A673 (cell line): ENCODE results near the gene HMHB1. TPM values are rescaled to one million over a fixed set of nuclear protein-coding genes. Genes with fewer than 3 reads are reported as not detected.
A peak's percentile ranks its signal among the peaks of the same experiment; 100 is the strongest.

Experiments used
- BruUV-seq: library from RNA; stranded (reverse); fragments of 400-500 nt; replicated peaks from 2 replicates; lab custom pipeline; 2021; lab: Mats Ljungman, UMichigan
- CTCF ChIA-PET: fragments of 300-600 bp; sonication (Branson Sonifier 250); formaldehyde crosslinking; loops from one replicate; lab custom pipeline; 2022; ENCODE audit warnings: antibody characterized with exemption; lab: Charles Lee
- POLR2A ChIA-PET: fragments of 300-600 bp; sonication (Branson Sonifier 250); formaldehyde crosslinking; loops from one replicate; lab custom pipeline; 2022; ENCODE audit warnings: antibody characterized with exemption; ENCODE audit not compliant: low non-redundant PET; lab: Charles Lee
- DNase-seq: peaks from one replicate; pipeline ENCODE4 v3.0.0-alpha.2; 2015; ENCODE audit warnings: low spot score
- H3K27ac ChIP-seq: fragments of 200-600 bp; sonication (generic); 2 replicates; pipeline ENCODE4 v1.5.1; 2016; ENCODE audit warnings: mixed run types, low read depth, mild to moderate bottlenecking, mixed read lengths, antibody characterized with exemption, low read length; ENCODE audit not compliant: poor library complexity, severe bottlenecking
- H3K27me3 ChIP-seq: fragments of 200-600 bp; sonication (generic); replicated peaks from 2 replicates; pipeline ENCODE4 v1.6.1; 2017; ENCODE audit warnings: mixed run types, low read depth, mild to moderate bottlenecking, mixed read lengths, antibody characterized with exemption, low read length; ENCODE audit not compliant: insufficient read depth, poor library complexity
- H3K36me3 ChIP-seq: fragments of 200-600 bp; sonication (generic); 2 replicates; pipeline ENCODE4 v1.6.1; 2016; ENCODE audit warnings: mixed run types, mild to moderate bottlenecking, mixed read lengths, antibody characterized with exemption, low read length; ENCODE audit not compliant: insufficient read depth, poor library complexity, severe bottlenecking
- H3K4me1 ChIP-seq: fragments of 200-600 bp; sonication (generic); 2 replicates; pipeline ENCODE4 v1.6.1; 2017; ENCODE audit warnings: mixed run types, mild to moderate bottlenecking, mixed read lengths, antibody characterized with exemption, low read length; ENCODE audit not compliant: insufficient read depth, poor library complexity, severe bottlenecking
- H3K4me3 ChIP-seq: fragments of 200-600 bp; sonication (generic); 2 replicates; pipeline ENCODE4 v1.5.1; 2016; ENCODE audit warnings: low read depth, mixed run types, mild to moderate bottlenecking, mixed read lengths, low read length; ENCODE audit not compliant: poor library complexity, severe bottlenecking
- H3K9me3 ChIP-seq: fragments of 200-600 bp; sonication (generic); 2 replicates; pipeline ENCODE4 v1.6.1; 2016; ENCODE audit warnings: mixed run types, low read depth, mild to moderate bottlenecking, mixed read lengths, antibody characterized with exemption, low read length; ENCODE audit not compliant: poor library complexity, severe bottlenecking
- CTCF ChIP-seq: fragments of 300-800, 200-600 bp; sonication (generic); conservative IDR thresholded peaks from 2 replicates; pipeline ENCODE4 v1.5.1; 2017; ENCODE audit warnings: low read depth, mild to moderate bottlenecking, antibody characterized with exemption, low read length, moderate library complexity, mixed read lengths
- EZH2 ChIP-seq: fragments of 200-600 bp; sonication (generic); IDR thresholded peaks from 2 replicates; pipeline ENCODE4 v1.6.1; 2017; ENCODE audit warnings: borderline replicate concordance, low read depth, mild to moderate bottlenecking, mixed read lengths, antibody characterized with exemption, low read length; ENCODE audit not compliant: poor library complexity, severe bottlenecking
- intact Hi-C: fragments of 100-400 bp; cut with micrococcal nuclease; formaldehyde crosslinking; loops from one replicate; pipeline ENCODE4 v1.10.0; 2022; ENCODE audit not compliant: unreplicated experiment
- total RNA-seq: library from RNA; stranded (reverse); gene quantifications from 2 replicates; pipeline ENCODE4 v1.2.3, GENCODE V29; 2021

Gene HMHB1
- total RNA-seq, 1 experiment from 2014 or later, result not detected

- TF ChIP-seq EZH2, result no peak
- TF ChIP-seq CTCF, result no peak
- Histone ChIP-seq H3K36me3 (no peaks in the 10 kb centered on the region), H3K9me3 (no peaks in the 10 kb centered on the region), H3K27ac (no peak overlapping the region), H3K4me3 (no peak overlapping the region), H3K4me1 (no peaks in the 10 kb centered on the region), H3K27me3 (no peaks in the 10 kb centered on the region)
- ChIA-PET POLR2A (no interaction called here), CTCF (interaction anchor here (0.6 kb wide), 1 partner anchor 15 kb away, joined by 13 read pairs; no protein-coding TSS in a partner anchor)
- no TSS peak for BruUV-seq
- DNase-seq, result no peak
- intact Hi-C loops, result loop anchor here (5.0 to 10.0 kb wide), 2 partner anchors 417 to 605 kb away; partner anchors contain the start of gene NR3C1
Observed at GRCh38 chr5:143819716-143820115, 7.8 kb downstream of the HMHB1 start.

- Histone ChIP-seq H3K27me3 (no peaks in the 10 kb centered on the region), H3K9me3 (no peaks in the 10 kb centered on the region), H3K27ac (no peak overlapping the region), H3K4me1 (no peaks in the 10 kb centered on the region), H3K36me3 (no peaks in the 10 kb centered on the region), H3K4me3 (no peak overlapping the region)
- no TSS peak for BruUV-seq
- ChIA-PET POLR2A (no interaction called here), CTCF (no interaction called here)
- no peak for TF ChIP-seq EZH2
- TF ChIP-seq CTCF, result no peak
- intact Hi-C loops, result loop anchor here (5.0 to 10.0 kb wide), 2 partner anchors 418 to 606 kb away; partner anchors contain the start of gene NR3C1
- DNase-seq, result no peak
Observed at GRCh38 chr5:143820451-143820850, 8.5 kb downstream of the HMHB1 start.

- POLR2A ChIA-PET, result no interaction called here
- TF ChIP-seq EZH2 (no peak), CTCF (peak; percentile 95)
- peak; percentile 76 for DNase-seq
Observed at GRCh38 chr5:143824851-143825720, 13.1 kb downstream of the HMHB1 start.

More at GRCh38 chr5:143824851-143825720, 13.1 kb downstream of the HMHB1 start:
- Histone ChIP-seq H3K4me3 (no peak overlapping the region), H3K27me3 (no peaks in the 10 kb centered on the region), H3K36me3 (no peaks in the 10 kb centered on the region), H3K27ac (no peak overlapping the region), H3K9me3 (no peaks in the 10 kb centered on the region), H3K4me1 (no peaks in the 10 kb centered on the region)
- BruUV-seq, result no TSS peak
- CTCF ChIA-PET, result interaction anchor here (0.6 to 1.1 kb wide), 3 partner anchors 12 to 719 kb away, joined by 3 to 5 read pairs (median 3); no protein-coding TSS in a partner anchor
- intact Hi-C loops, result loop anchor here (2.0 to 10.0 kb wide), 6 partner anchors 423 to 1108 kb away; partner anchors contain the start of gene NR3C1
